Right ventricle myocardium superior (tissue), 1 donor: ENCODE measurements around the gene SPEM1. TPM values are rescaled to one million over a fixed set of nuclear protein-coding genes. Genes with fewer than 3 reads are reported as not detected.

Source experiments
- ATAC-seq: fragments of 200-7000 bp; cut with Tn5 transposase; one replicate; pipeline ENCODE4 v1.9.1; 2020; ENCODE audit warnings: mild to moderate bottlenecking; ENCODE audit not compliant: poor library complexity
- DNase-seq: peaks from one replicate; pipeline ENCODE4 v3.0.0-alpha.2; 2020
- intact Hi-C: fragments of 100-400 bp; cut with DNase I; formaldehyde crosslinking; loops from one replicate; pipeline ENCODE4 v1.11.2; 2022
- total RNA-seq: library from RNA; stranded (reverse); fragmentation: NEBNext Ultra II Directional; extraction: Animal tissue kit (Norgen Biotek cat#: 25700); gene quantifications from one replicate; pipeline ENCODE4 v1.2.1, GENCODE V29; 2021
- donor health status: DM: no; HTN: yes; CAD: no; lungs with severe emphysema.

SPEM1 gene
- total RNA-seq, 1 donor from 2014 or later, result not detected

GRCh38 chr17:7436556-7437368 is 16.6 kb downstream of the SPEM1 start:
- intact Hi-C loops, result loop anchor here (2.0 to 10.0 kb wide), 3 partner anchors 46 to 124 kb away; partner anchors contain the start of genes KCTD11, POLR2A, SENP3 and SLC35G6
- DNase-seq (peak; percentile 87), ATAC-seq (peak; percentile 80)

- DNase-seq, result no peak
- no peak for ATAC-seq
- intact Hi-C loops, result loop anchor here (2.0 to 10.0 kb wide), 3 partner anchors 45 to 123 kb away; partner anchors contain the start of genes KCTD11, POLR2A, SENP3 and SLC35G6
Observed at GRCh38 chr17:7437369-7437863, 17.3 kb downstream of the SPEM1 start.

GRCh38 chr17:7437950-7438614 is 18.0 kb downstream of the SPEM1 start:
- intact Hi-C loops, result loop anchor here (2.0 to 10.0 kb wide), 3 partner anchors 44 to 123 kb away; partner anchors contain the start of genes KCTD11, POLR2A, SENP3 and SLC35G6
- ATAC-seq (peak; percentile 26), DNase-seq (peak; percentile 89)

GRCh38 chr17:7438656-7439460 is 18.7 kb downstream of the SPEM1 start:
- no peak for ATAC-seq
- intact Hi-C loops, result loop anchor here (5.0 to 10.0 kb wide), 2 partner anchors 43 to 84 kb away; partner anchors contain the start of genes KCTD11, POLR2A, SLC35G6 and TMEM95
- no peak for DNase-seq

- no peak for ATAC-seq
- DNase-seq, result no peak
- intact Hi-C loops, result loop anchor here (5.0 to 10.0 kb wide), 3 partner anchors 43 to 143 kb away; partner anchors contain the start of genes KCTD11, MPDU1, POLR2A and SLC35G6
Observed at GRCh38 chr17:7439462-7440112, 19.5 kb downstream of the SPEM1 start, which contains the start of gene FGF11. Gene FGF11 (plus strand): TSS chr17:7439512. CDS start chr17:7439621, 109 bp downstream.

GRCh38 chr17:7440113-7440833 is 20.1 kb downstream of the SPEM1 start:
- intact Hi-C loops, result loop anchor here (5.0 kb wide), 1 partner anchor 142 kb away; the partner anchor contains the start of gene MPDU1
- DNase-seq (peak; percentile 81), ATAC-seq (peak; percentile 17)

GRCh38 chr17:7440834-7441195 is 20.7 kb downstream of the SPEM1 start:
- intact Hi-C loops, result loop anchor here (5.0 kb wide), 1 partner anchor 141 kb away; the partner anchor contains the start of gene MPDU1
- ATAC-seq (peak; percentile 6), DNase-seq (peak; percentile 79)

- intact Hi-C loops, result loop anchor here (5.0 kb wide), 1 partner anchor 141 kb away; the partner anchor contains the start of gene MPDU1
- ATAC-seq, result no peak
- DNase-seq, result no peak
Observed at GRCh38 chr17:7441266-7441665, 21.1 kb downstream of the SPEM1 start.

- ATAC-seq, result no peak
- DNase-seq, result no peak
- intact Hi-C loops, result loop anchor here (5.0 kb wide), 1 partner anchor 140 kb away; the partner anchor contains the start of gene MPDU1
Observed at GRCh38 chr17:7442142-7442541, 22.0 kb downstream of the SPEM1 start.

GRCh38 chr17:7443499-7444485 is 23.7 kb downstream of the SPEM1 start:
- ATAC-seq, result no peak
- intact Hi-C loops, result loop anchor here (5.0 kb wide), 1 partner anchor 139 kb away; the partner anchor contains the start of gene MPDU1
- no peak for DNase-seq

GRCh38 chr17:7444682-7445618 is 24.8 kb downstream of the SPEM1 start, which contains the start of gene CHRNB1:
Gene CHRNB1 (plus strand): TSS chr17:7445061. CDS start chr17:7445128, 67 bp downstream.
- DNase-seq (peak; percentile 89), ATAC-seq (peak; percentile 87)
- intact Hi-C loops, result loop anchor here (5.0 kb wide), 1 partner anchor 137 kb away; the partner anchor contains the start of gene MPDU1

GRCh38 chr17:7445619-7445968 is 25.5 kb downstream of the SPEM1 start:
- ATAC-seq (peak; percentile 27), DNase-seq (no peak)
- intact Hi-C loops, result no loop called here

GRCh38 chr17:7448461-7448860 is 28.3 kb downstream of the SPEM1 start:
- DNase-seq (no peak), ATAC-seq (no peak)
- intact Hi-C loops, result no loop called here

- no peak for DNase-seq
- ATAC-seq, result no peak
Observed at GRCh38 chr17:7459961-7460545, 39.9 kb downstream of the SPEM1 start.

More at GRCh38 chr17:7459961-7460545, 39.9 kb downstream of the SPEM1 start:
- intact Hi-C loops, result no loop called here
